Activated CD8-positive, alpha-beta memory T cell treated with anti-CD3 and anti-CD28 coated beads, Interleukin-2, amount 10 ng/mL, durations not matched to agents 7 days and 5 days (primary cell): ENCODE data around the gene ABCB9. TPM values are rescaled to one million over a fixed set of nuclear protein-coding genes. Genes with fewer than 3 reads are reported as not detected.
"Not testable (repeated sequence)": the region's sequence is repeated elsewhere in the genome, so short reads cannot be mapped to it uniquely, and the experiment has no call there.

Experiments
- ATAC-seq: fragments of 150-1000 bp; cut with Tn5 transposase; one replicate; pipeline ENCODE4 v1.10.0; 2021; ENCODE audit warnings: moderate library complexity
- CTCF ChIA-PET: fragments of 350-600 bp; sonication (Branson Sonifier 250); formaldehyde crosslinking; loops from one replicate; lab custom pipeline; 2021; ENCODE audit warnings: antibody characterized with exemption; lab: Charles Lee
- DNase-seq: peaks from one replicate; pipeline ENCODE4 v3.0.0-alpha.2; 2020
- H3K27ac Mint-ChIP-seq: one replicate; pipeline ENCODE4 v1.8.0; 2021; ENCODE audit warnings: mild to moderate bottlenecking, mixed read lengths
- H3K27me3 Mint-ChIP-seq: one replicate; pipeline ENCODE4 v1.8.0; 2021; ENCODE audit warnings: mixed read lengths
- H3K36me3 Mint-ChIP-seq: one replicate; pipeline ENCODE4 v1.8.0; 2021; ENCODE audit warnings: mild to moderate bottlenecking, mixed read lengths
- H3K4me1 Mint-ChIP-seq: one replicate; pipeline ENCODE4 v1.8.0; 2021; ENCODE audit warnings: mixed read lengths
- H3K4me3 Mint-ChIP-seq: one replicate; pipeline ENCODE4 v1.8.0; 2021; ENCODE audit warnings: mild to moderate bottlenecking, moderate library complexity, mixed read lengths
- H3K9me3 Mint-ChIP-seq: one replicate; pipeline ENCODE4 v1.8.0; 2022; ENCODE audit warnings: low read depth, mixed read lengths
- total RNA-seq, 2 experiments: library from RNA; stranded (reverse); gene quantifications; one replicate each; pipeline ENCODE4 v1.2.3, GENCODE V29; 2021

Gene ABCB9
- 1 to 10 TPM; 3.6 to 4.4 TPM for total RNA-seq

DNA sequence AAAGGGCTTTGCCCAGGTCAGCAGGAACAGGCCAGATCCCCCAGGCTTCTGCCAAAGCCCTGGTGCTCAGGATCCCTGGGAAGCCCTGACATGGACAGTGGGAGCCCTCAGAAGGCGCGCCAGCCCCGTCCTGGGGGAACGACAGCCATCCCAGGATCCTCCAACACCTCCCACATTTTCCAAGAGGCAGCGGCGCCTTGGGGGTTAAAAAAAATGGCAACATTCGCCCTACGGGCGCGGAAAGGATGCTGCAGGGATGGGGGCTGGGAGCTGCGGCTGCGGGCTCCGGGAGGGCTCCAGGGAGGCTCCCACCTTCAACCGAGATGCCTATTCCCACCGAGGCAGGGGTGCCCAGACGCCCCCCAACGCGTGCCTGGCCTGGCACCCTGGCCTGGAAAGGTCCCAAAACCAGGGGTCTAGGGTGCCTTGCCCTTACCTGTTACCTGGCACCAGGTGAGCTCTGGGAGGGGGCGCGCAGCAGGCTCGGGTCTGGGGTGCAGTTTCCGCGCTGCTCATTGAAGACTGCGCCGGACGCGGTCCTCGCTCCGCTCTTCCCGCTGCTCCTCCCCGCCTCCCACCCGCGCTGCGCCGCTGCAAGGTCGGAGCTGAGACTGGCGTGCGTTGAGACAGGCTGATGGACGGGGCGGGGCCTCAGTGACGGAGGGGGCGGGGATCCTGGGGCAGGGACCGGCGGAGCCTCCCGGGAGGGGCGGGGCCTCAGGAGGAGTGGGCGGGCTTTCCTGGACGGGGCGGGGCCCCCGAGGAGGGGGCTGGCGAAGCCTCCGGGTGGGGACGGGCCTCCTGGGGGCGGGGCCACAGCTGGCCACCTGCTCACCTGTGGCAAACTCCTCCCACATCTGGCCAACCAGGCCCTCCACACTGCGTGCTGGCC, at the start of gene ABCB9:
TSS of gene ABCB9 (minus strand) at position 613 of the 892 bp plus-strand sequence. CDS start 6,228 bp downstream, outside the sequence.
- Mint-ChIP-seq H3K27ac (no peak within 1 kb of the TSS), H3K36me3 (no peaks in the 10 kb centered on the region), H3K4me1 (peaks cover 4% of the 10 kb centered on the region), H3K27me3 (no peaks in the 10 kb centered on the region), H3K9me3 (no peaks in the 10 kb centered on the region), H3K4me3 (peak within 1 kb of the TSS; percentile 63)
- peak; percentile 98 for ATAC-seq
- CTCF ChIA-PET: interaction anchor here (0.7 to 3.7 kb wide), 8 partner anchors 9 to 173 kb away, joined by 3 to 10 read pairs (median 3); partner anchors contain the start of gene OGFOD2
- peak; percentile 96 for DNase-seq

DNA sequence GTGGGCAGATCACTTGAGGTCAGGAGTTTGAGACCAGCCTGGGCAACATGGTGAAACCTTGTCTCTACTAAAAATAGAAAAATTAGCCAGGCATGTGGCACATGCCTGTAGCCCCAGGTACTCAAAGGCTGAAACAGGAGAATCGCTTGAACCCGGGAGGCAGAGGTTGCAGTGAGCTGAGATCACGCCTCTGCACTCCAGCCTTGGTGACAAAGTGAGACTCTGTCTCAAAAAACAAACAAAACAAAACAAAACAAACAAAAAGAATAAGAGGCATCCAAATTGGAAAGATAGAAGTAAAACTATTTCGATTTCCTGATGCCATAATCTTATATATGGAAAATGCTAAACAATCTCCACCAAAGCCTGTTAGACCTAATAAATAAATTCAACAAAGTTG, 48.2 kb upstream of the ABCB9 start:
- H3K4me1 Mint-ChIP-seq, H3K4me3 Mint-ChIP-seq, ATAC-seq, CTCF ChIA-PET, H3K27ac Mint-ChIP-seq, H3K27me3 Mint-ChIP-seq, DNase-seq, H3K9me3 Mint-ChIP-seq, H3K36me3 Mint-ChIP-seq: not testable (repeated sequence)

DNA sequence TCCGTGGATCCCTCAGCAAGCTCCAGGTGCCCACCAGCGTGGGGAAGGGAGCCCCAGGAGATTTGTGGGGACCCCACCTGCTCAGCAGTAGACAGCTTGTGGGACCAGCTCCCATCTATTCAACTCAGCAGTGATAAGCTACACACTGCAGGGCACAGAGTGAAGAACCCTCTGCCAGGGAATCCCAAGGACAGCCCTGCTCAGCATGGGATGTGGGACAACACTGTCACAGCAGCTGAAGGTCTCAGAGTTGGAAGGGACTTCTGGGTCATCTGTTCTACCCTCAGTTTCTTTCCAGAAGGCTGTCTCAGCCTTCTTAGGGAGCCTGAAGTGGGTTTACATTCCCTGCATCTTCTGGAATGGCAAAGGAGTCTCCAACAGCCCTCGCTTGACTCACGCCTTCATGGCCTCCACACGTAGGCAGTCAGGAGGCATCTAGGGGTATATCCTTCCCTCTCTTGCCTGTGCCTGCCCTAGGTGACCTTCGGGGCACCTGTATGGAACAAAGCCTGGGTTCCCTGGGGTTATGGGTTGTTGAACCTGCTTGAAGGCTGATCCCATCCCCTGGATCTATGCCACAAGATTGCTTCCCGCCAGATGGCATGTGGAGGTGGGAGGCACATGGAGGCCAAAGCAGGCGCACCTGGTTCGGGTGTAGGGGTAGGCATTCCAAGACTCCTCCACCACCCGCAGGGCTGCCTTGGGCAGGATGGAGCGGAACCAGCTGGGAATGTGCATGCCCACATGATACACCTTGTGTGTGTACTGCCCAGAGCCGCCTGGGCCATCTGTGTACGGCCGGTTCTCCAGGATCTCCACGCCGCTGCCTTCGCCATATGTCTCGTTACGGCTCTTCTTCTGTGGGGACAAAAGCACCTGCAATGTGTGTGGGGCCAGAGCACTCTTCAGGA, 47.2 kb upstream of the ABCB9 start:
- no peak for DNase-seq
- no peaks in the 10 kb centered on the region for H3K36me3 Mint-ChIP-seq
- CTCF ChIA-PET: no interaction called here
- no peaks in the 10 kb centered on the region for H3K9me3 Mint-ChIP-seq
- H3K4me1 Mint-ChIP-seq: no peaks in the 10 kb centered on the region
- H3K27me3 Mint-ChIP-seq: no peaks in the 10 kb centered on the region
- no peak overlapping the region for H3K4me3 Mint-ChIP-seq
- H3K27ac Mint-ChIP-seq: no peak overlapping the region
- no peak for ATAC-seq

DNA sequence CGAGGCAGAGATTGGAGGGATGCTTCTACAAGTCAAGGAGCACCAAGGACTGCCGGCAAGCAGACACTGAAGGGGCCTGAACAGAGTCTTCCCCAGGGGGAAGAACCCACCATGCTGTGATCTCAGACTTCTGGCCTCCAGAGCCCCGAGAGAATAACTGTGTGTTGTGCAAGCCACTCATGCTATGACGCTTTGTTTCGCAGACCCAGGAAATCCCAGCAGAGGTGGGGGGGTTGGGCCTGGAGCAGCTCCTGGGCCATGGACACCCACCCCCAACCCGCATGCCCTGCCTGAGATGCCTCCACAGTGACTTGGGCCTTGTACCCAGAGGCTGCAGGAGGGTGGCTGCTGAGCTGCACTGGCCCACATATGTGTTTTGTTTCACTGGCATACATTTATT, 45.4 kb upstream of the ABCB9 start:
- no peaks in the 10 kb centered on the region for H3K36me3 Mint-ChIP-seq
- no peaks in the 10 kb centered on the region for H3K9me3 Mint-ChIP-seq
- no peak overlapping the region for H3K4me3 Mint-ChIP-seq
- no peaks in the 10 kb centered on the region for H3K27me3 Mint-ChIP-seq
- CTCF ChIA-PET: no interaction called here
- H3K4me1 Mint-ChIP-seq: no peaks in the 10 kb centered on the region
- H3K27ac Mint-ChIP-seq: no peak overlapping the region
- DNase-seq (no peak), ATAC-seq (no peak)

DNA sequence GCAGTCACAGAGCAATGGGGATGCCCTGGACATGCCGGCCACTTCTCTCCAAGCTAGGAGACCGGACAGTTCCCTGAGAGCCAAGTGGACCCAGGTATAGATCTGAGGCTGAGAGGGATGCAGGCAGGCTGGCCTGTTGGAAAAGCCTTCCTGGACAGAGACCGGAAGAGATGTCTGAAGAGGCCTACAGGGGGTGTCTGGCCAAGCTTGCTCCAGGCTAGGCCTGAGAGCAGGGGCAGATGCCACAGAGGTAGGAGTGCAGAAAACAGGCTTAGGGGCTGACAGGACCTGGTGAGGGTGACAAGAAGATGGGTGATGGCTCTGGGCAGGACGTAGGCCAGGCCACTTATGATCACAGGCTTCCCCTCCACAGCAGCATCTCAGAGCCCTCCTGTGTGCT, 44.4 kb upstream of the ABCB9 start:
- H3K27ac Mint-ChIP-seq: no peak overlapping the region

DNA sequence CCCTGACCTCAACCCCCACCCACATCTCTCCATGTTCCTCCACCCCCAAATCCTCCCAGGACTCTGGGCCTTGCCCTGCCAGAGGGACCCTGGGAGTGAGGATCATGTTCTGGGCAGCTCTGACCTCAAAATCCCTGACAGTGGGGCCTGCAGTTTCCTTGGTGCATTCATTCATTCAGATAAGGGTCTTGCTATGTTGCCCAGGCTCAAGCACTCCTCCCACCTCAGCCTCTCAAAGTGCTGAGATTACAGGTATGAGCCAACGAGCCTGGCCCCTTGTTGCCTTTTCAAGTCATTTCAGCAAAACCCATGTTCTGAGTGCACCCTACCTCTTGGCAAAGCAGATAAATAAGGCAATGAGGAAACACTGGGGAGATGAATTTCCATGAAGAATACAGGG, 43.8 kb upstream of the ABCB9 start:
- Mint-ChIP-seq H3K9me3 (no peaks in the 10 kb centered on the region), H3K27me3 (no peaks in the 10 kb centered on the region), H3K4me1 (no peaks in the 10 kb centered on the region), H3K4me3 (no peak overlapping the region), H3K36me3 (no peaks in the 10 kb centered on the region), H3K27ac (no peak overlapping the region)
- CTCF ChIA-PET: no interaction called here
- ATAC-seq (no peak), DNase-seq (no peak)

More for the DNA sequence above, 44.4 kb upstream of the ABCB9 start:
- DNase-seq (no peak), ATAC-seq (no peak)
- Mint-ChIP-seq H3K9me3 (no peaks in the 10 kb centered on the region), H3K4me3 (no peak overlapping the region), H3K27me3 (no peaks in the 10 kb centered on the region), H3K4me1 (no peaks in the 10 kb centered on the region), H3K36me3 (no peaks in the 10 kb centered on the region)
- CTCF ChIA-PET: no interaction called here

DNA sequence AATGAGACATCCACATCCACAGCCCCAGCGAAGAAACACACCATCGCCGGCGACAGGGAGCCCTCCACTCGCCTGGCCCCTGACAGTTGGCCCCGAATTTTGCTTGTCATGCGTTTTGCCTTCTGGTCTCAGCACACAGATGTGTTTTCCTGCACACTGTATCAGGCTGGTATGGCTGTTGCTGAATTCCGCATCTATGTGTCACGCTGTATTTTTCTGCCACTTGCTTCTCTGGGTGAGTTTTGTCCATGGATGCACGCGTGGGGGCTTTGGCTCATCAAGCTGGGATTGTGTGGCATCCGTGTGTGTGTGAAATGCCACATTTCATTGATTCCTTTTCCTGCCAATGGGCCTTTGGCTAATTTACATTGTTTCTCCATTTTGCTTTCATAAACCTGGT, 40.7 kb upstream of the ABCB9 start:
- DNase-seq (no peak), ATAC-seq (no peak)
- Mint-ChIP-seq H3K4me1 (no peaks in the 10 kb centered on the region), H3K4me3 (no peak overlapping the region), H3K27me3 (no peaks in the 10 kb centered on the region), H3K27ac (no peak overlapping the region), H3K36me3 (no peaks in the 10 kb centered on the region), H3K9me3 (no peaks in the 10 kb centered on the region)
- CTCF ChIA-PET: interaction anchor here (1.2 kb wide), 1 partner anchor 231 kb away, joined by 3 read pairs; no protein-coding TSS in a partner anchor

DNA sequence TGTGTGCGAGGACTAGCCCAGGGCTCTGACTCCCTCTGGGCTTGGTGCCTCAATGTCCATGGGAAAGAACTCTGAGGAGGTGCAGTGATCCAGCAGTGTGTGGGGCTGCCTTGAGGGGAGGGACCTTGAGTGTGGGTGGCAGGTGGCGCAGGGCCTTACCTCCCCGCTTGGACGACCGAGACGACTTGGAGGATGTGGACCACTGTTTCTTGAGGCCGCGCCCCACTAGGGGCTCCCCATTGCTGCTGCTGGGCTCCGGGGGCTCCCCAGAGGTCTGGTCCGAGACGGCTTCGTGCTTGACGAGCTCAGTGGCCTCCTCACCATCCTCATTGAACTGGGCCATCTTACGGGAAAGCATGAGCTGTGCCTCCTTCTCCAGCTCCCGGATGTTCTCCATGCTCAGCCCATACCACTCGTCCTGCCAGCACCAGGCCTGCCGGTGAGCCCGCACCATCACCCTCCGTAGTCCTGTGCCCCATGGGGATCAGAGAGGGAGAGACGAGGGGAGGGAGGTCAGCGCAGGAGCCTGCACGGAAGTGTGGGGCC, 38.9 kb upstream of the ABCB9 start:
- no peaks in the 10 kb centered on the region for H3K36me3 Mint-ChIP-seq
- H3K9me3 Mint-ChIP-seq: no peaks in the 10 kb centered on the region
- H3K4me3 Mint-ChIP-seq: no peak overlapping the region
- H3K27ac Mint-ChIP-seq: no peak overlapping the region
- ATAC-seq (no peak), DNase-seq (no peak)
- CTCF ChIA-PET: interaction anchor here (1.3 kb wide), 1 partner anchor 233 kb away, joined by 5 read pairs; no protein-coding TSS in a partner anchor
- H3K4me1 Mint-ChIP-seq: no peaks in the 10 kb centered on the region
- no peaks in the 10 kb centered on the region for H3K27me3 Mint-ChIP-seq

DNA sequence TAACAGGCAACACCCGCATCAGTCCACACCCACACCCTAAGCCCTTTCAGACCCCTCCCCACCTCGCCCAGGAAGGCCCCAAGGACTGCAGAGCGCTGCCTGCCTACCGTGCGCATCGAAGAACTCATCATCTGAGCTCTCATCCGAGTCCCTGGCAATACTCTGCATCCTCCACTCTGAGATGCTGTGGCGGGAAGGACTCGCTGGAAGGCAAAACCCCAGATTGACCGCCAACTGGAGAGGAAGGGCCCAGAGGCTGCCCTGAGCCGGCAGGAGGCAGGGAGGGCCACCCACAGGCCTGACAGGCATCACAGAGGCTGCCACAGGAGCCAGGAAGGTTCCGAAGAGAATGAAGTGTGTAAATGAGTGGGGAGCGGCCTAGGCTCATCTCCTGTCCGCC, 38.0 kb upstream of the ABCB9 start:
- H3K4me1 Mint-ChIP-seq: no peaks in the 10 kb centered on the region
- no peaks in the 10 kb centered on the region for H3K9me3 Mint-ChIP-seq
- H3K4me3 Mint-ChIP-seq: no peak overlapping the region
- CTCF ChIA-PET: no interaction called here
- ATAC-seq: no peak
- no peak for DNase-seq
- H3K27ac Mint-ChIP-seq: no peak overlapping the region
- H3K36me3 Mint-ChIP-seq: no peaks in the 10 kb centered on the region
- no peaks in the 10 kb centered on the region for H3K27me3 Mint-ChIP-seq

DNA sequence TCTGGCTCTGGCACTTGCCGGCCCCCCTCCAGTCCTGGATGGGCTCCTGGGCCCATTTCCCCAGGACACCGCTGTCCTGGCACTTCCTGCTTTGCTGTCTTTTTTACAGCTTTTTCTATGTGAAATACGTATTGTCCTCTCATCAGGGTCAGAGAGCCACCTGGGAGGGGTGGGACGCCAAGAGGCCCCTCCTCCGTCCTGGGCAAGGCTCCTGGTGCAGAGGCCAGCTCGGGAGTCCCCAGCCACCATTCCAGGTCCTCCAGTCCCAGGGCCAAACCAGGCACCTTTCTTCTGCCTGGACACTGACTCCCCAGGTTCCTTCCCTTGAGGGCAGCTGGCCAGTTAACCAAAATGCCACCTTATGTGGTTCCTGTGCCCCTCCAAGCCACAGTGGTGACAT, 37.0 kb upstream of the ABCB9 start:
- H3K4me3 Mint-ChIP-seq: no peak overlapping the region
- H3K27me3 Mint-ChIP-seq: no peaks in the 10 kb centered on the region
- no peaks in the 10 kb centered on the region for H3K36me3 Mint-ChIP-seq
- no peak for DNase-seq
- CTCF ChIA-PET: no interaction called here
- no peak overlapping the region for H3K27ac Mint-ChIP-seq
- ATAC-seq: no peak
- H3K4me1 Mint-ChIP-seq: no peaks in the 10 kb centered on the region
- H3K9me3 Mint-ChIP-seq: no peaks in the 10 kb centered on the region

DNA sequence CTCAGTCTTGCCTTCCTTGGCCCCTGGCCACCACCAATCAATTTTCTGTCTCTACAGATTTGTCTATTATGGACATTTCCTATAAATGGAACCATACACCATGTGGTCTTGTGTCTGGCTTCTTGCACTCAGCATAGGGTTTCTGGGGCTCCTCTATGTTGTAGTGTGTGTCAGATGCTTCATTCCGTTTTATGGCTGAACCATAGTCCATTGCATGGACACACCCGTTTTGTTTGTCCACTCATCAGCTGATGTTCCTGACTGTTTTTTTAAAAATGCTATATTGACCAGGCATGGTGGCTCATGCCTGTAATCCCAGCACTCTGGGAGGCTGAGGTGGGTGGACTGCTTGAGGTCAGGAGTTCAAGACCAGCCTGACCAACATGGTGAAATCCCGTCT, 35.2 kb upstream of the ABCB9 start:
- H3K9me3 Mint-ChIP-seq: no peaks in the 10 kb centered on the region
- H3K27me3 Mint-ChIP-seq: no peaks in the 10 kb centered on the region
- H3K27ac Mint-ChIP-seq: no peak overlapping the region
- DNase-seq (no peak), ATAC-seq (no peak)
- no peaks in the 10 kb centered on the region for H3K36me3 Mint-ChIP-seq
- H3K4me3 Mint-ChIP-seq: no peak overlapping the region
- no peaks in the 10 kb centered on the region for H3K4me1 Mint-ChIP-seq
- CTCF ChIA-PET: no interaction called here

DNA sequence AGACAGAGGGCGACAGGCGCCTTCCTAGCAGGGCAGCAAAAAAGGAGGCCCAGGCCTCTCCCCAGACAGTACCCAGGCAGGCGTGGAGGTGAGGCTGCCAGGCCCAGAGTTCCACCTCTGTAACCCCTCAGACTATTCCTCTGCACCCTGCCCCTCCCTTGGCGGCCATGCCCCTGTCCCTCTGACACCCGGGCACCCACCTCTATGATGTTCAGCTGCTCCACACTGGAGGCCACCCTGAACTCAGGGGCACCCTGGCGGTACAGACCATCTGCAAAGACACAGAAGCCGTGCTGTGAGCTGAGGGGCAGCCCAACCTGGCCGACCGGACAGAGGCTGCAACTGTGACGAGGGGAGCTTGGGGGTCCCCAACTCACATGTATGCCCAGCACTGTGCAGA, 34.3 kb upstream of the ABCB9 start:
- H3K36me3 Mint-ChIP-seq: no peaks in the 10 kb centered on the region
- no peak for DNase-seq
- no peak overlapping the region for H3K4me3 Mint-ChIP-seq
- H3K9me3 Mint-ChIP-seq: no peaks in the 10 kb centered on the region
- no peaks in the 10 kb centered on the region for H3K27me3 Mint-ChIP-seq
- no peak overlapping the region for H3K27ac Mint-ChIP-seq
- CTCF ChIA-PET: no interaction called here
- H3K4me1 Mint-ChIP-seq: no peaks in the 10 kb centered on the region
- no peak for ATAC-seq

DNA sequence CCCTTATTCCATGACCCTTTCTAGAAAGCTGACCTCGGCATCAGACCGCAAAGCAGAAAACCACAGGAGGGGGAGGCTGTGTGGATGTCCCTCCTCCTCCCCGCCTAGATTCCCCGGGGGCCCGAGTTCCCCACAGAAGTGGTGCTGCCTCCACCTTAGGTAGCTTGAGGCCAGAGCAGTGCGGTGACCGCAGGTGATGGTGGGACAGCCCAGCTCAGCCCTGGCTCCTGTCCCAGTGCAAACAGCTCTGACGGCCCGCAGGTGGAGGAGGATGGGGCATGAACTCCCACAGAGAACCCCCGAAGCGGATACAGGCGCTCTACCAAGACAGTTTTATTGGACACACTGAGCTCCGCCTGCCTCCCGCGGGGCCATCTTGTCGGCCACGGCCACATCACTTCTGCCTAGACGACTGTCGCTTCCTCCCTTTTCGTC, 33.7 kb upstream of the ABCB9 start:
- Mint-ChIP-seq H3K9me3 (no peaks in the 10 kb centered on the region), H3K4me1 (no peaks in the 10 kb centered on the region), H3K27ac (no peak overlapping the region), H3K36me3 (no peaks in the 10 kb centered on the region), H3K27me3 (no peaks in the 10 kb centered on the region), H3K4me3 (no peak overlapping the region)
- DNase-seq (no peak), ATAC-seq (no peak)
- CTCF ChIA-PET: no interaction called here
